NCI-H526 (cell line): ENCODE measurements around the gene CFLAR.
"Not testable (repeated sequence)": the region's sequence is repeated elsewhere in the genome, so short reads cannot be mapped to it uniquely, and the experiment has no call there.

Experiments used
- DNase-seq, 2 experiments: peaks; one replicate each; lab custom pipeline; 2025; lab: John Stamatoyannopoulos, UW

CFLAR gene

GRCh38 chr2:201182650-201183364 is 66.8 kb downstream of the CFLAR start, which contains the start of gene CASP10:
Gene CASP10 (plus strand): TSS chr2:201183141. CDS start chr2:201185778, 2,637 bp downstream.
- DNase-seq: no peak

- no peak for DNase-seq
Measured at GRCh38 chr2:201183365-201183727, 67.4 kb downstream of the CFLAR start.

GRCh38 chr2:201183835-201184234 is 67.9 kb downstream of the CFLAR start:
- not testable (repeated sequence) for DNase-seq

- DNase-seq: not testable (repeated sequence)
Measured at GRCh38 chr2:201184248-201184647, 68.3 kb downstream of the CFLAR start.

GRCh38 chr2:201185863-201186262 is 69.9 kb downstream of the CFLAR start:
- DNase-seq: no peak

- no peak for DNase-seq
Measured at GRCh38 chr2:201186982-201187381, 71.0 kb downstream of the CFLAR start.

- DNase-seq: no peak
Measured at GRCh38 chr2:201188449-201188848, 72.5 kb downstream of the CFLAR start.

GRCh38 chr2:201191132-201191875 is 75.3 kb downstream of the CFLAR start:
- DNase-seq: no peak

GRCh38 chr2:201194097-201194496 is 78.1 kb downstream of the CFLAR start:
- no peak for DNase-seq

- DNase-seq: no peak
Measured at GRCh38 chr2:201195331-201195730, 79.4 kb downstream of the CFLAR start.

GRCh38 chr2:201196003-201196402 is 80.0 kb downstream of the CFLAR start:
- DNase-seq: no peak

- no peak for DNase-seq
Measured at GRCh38 chr2:201196803-201197202, 80.8 kb downstream of the CFLAR start.

GRCh38 chr2:201197781-201198180 is 81.8 kb downstream of the CFLAR start:
- no peak for DNase-seq

GRCh38 chr2:201199847-201200246 is 83.9 kb downstream of the CFLAR start:
- DNase-seq: no peak

- DNase-seq: no peak
Measured at GRCh38 chr2:201200345-201200744, 84.4 kb downstream of the CFLAR start.

GRCh38 chr2:201201371-201201770 is 85.4 kb downstream of the CFLAR start:
- DNase-seq: no peak

- DNase-seq: no peak
Measured at GRCh38 chr2:201203916-201204654, 88.1 kb downstream of the CFLAR start.

GRCh38 chr2:201204655-201205514 is 88.9 kb downstream of the CFLAR start:
- no peak for DNase-seq

- DNase-seq: no peak
Measured at GRCh38 chr2:201205515-201205849, 89.5 kb downstream of the CFLAR start.

- no peak for DNase-seq
Measured at GRCh38 chr2:201208563-201209252, 92.7 kb downstream of the CFLAR start.

- no peak for DNase-seq
Measured at GRCh38 chr2:201215963-201216362, 100.0 kb downstream of the CFLAR start.
